HepG2 (cell line): ENCODE measurements around the gene PRKAR1B. TPM values are rescaled to one million over a fixed set of nuclear protein-coding genes. Genes with fewer than 3 reads are reported as not detected.

Experiments used
- ATF4 ChIP-seq, 2 experiments: fragments of 450-650 bp in 1 of 2; sonication (generic) in 1 of 2; formaldehyde crosslinking; IDR thresholded peaks; 2 replicates each; pipeline versions ENCODE4 v1.5.0 to v1.8.0; 2020 to 2022; ENCODE audit warnings: mild to moderate bottlenecking in 1 of 2, missing genetic modification reagents in 1 of 2
- CBFB ChIP-seq: sonication (generic); formaldehyde crosslinking; IDR thresholded peaks from 2 replicates; pipeline ENCODE4 v1.4.0; 2020; ENCODE audit warnings: missing genetic modification reagents
- DMAP1 ChIP-seq: IDR thresholded peaks from 2 replicates; pipeline ENCODE4 v1.6.1; 2016
- EP300 ChIP-seq, 3 experiments: sonication (generic) in 1 of 3; formaldehyde crosslinking in 1 of 3; IDR thresholded peaks; 2 replicates each; pipeline versions ENCODE4 v1.5.1 to v1.6.1; 2011 to 2020; ENCODE audit warnings: low read depth in 2 of 3, low read length in 2 of 3, borderline replicate concordance in 1 of 3, improper control_type of control experiment in 1 of 3, mild to moderate bottlenecking in 1 of 3, missing genetic modification reagents in 1 of 3, moderate library complexity in 1 of 3
- GLI4 ChIP-seq: sonication (generic); formaldehyde crosslinking; IDR thresholded peaks from 2 replicates; pipeline ENCODE4 v1.5.1; 2020; ENCODE audit warnings: missing genetic modification reagents, mild to moderate bottlenecking, moderate library complexity, borderline replicate concordance
- GTF2F1 ChIP-seq: fragments of 150-350 bp; IDR thresholded peaks from 2 replicates; pipeline ENCODE4 v1.6.1; 2014; ENCODE audit warnings: low read length
- HOXA5 ChIP-seq: sonication (generic); formaldehyde crosslinking; IDR thresholded peaks from 2 replicates; pipeline ENCODE4 v1.4.0; 2020; ENCODE audit warnings: missing genetic modification reagents
- IKZF5 ChIP-seq: IDR thresholded peaks from 2 replicates; pipeline ENCODE4 v1.6.1; 2018; ENCODE audit warnings: missing genetic modification reagents, mild to moderate bottlenecking, missing compliant biosample characterization
- IRF2 ChIP-seq: IDR thresholded peaks from 2 replicates; pipeline ENCODE4 v1.6.1; 2018; ENCODE audit warnings: missing genetic modification reagents, missing compliant biosample characterization
- KDM1A ChIP-seq: IDR thresholded peaks from 2 replicates; pipeline ENCODE4 v1.6.1; 2016; ENCODE audit warnings: missing compliant biosample characterization
- NKX3-1 ChIP-seq: sonication (generic); formaldehyde crosslinking; IDR thresholded peaks from 2 replicates; pipeline ENCODE4 v1.5.0; 2020; ENCODE audit warnings: missing genetic modification reagents
- PAX8 ChIP-seq: sonication (generic); formaldehyde crosslinking; IDR thresholded peaks from 2 replicates; pipeline ENCODE4 v1.8.0; 2022; ENCODE audit warnings: mild to moderate bottlenecking, missing genetic modification reagents, borderline replicate concordance
- POLR2G ChIP-seq: fragments of 200-400 bp; formaldehyde crosslinking; IDR thresholded peaks from 2 replicates; pipeline ENCODE4 v1.6.1; 2018; ENCODE audit warnings: mild to moderate bottlenecking, low read depth, low read length, moderate library complexity
- PRPF4 ChIP-seq: fragments of 200-400 bp; formaldehyde crosslinking; IDR thresholded peaks from 2 replicates; pipeline ENCODE4 v1.6.1; 2016; ENCODE audit warnings: low read length, low read depth; ENCODE audit not compliant: poor library complexity, severe bottlenecking
- RELA ChIP-seq: sonication (generic); formaldehyde crosslinking; IDR thresholded peaks from 2 replicates; pipeline ENCODE4 v1.4.0; 2020; ENCODE audit warnings: missing genetic modification reagents
- RNF2 ChIP-seq: fragments of 450-650 bp; conservative IDR thresholded peaks from 2 replicates; pipeline ENCODE4 v1.6.1; 2016; ENCODE audit warnings: low read depth
- SCMH1 ChIP-seq: sonication (generic); formaldehyde crosslinking; IDR thresholded peaks from 2 replicates; pipeline ENCODE4 v1.9.0; 2021; ENCODE audit warnings: missing genetic modification reagents, mild to moderate bottlenecking, borderline replicate concordance
- SIN3B ChIP-seq: fragments of 150-350 bp; IDR thresholded peaks from 2 replicates; pipeline ENCODE4 v1.6.1; 2014; ENCODE audit warnings: low read length
- SMAD9 ChIP-seq: sonication (generic); formaldehyde crosslinking; IDR thresholded peaks from 2 replicates; pipeline ENCODE4 v1.5.1; 2020; ENCODE audit warnings: mild to moderate bottlenecking, missing genetic modification reagents
- U2AF2 ChIP-seq: fragments of 200-400 bp; formaldehyde crosslinking; IDR thresholded peaks from 2 replicates; pipeline ENCODE4 v1.6.1; 2017; ENCODE audit warnings: low read depth, mild to moderate bottlenecking, low read length
- ZBTB42 ChIP-seq: sonication (generic); formaldehyde crosslinking; IDR thresholded peaks from 2 replicates; pipeline ENCODE4 v1.5.0; 2020; ENCODE audit warnings: mild to moderate bottlenecking, missing genetic modification reagents
- ZNF282 ChIP-seq: fragments of 450-650 bp; IDR thresholded peaks from 2 replicates; pipeline ENCODE4 v1.6.1; 2018; ENCODE audit not compliant: partially characterized antibody
- ZNF30 ChIP-seq: sonication (generic); formaldehyde crosslinking; IDR thresholded peaks from 2 replicates; pipeline ENCODE4 v1.5.0; 2020; ENCODE audit warnings: mild to moderate bottlenecking, missing genetic modification reagents
- ZNF354B ChIP-seq: sonication (generic); formaldehyde crosslinking; IDR thresholded peaks from 2 replicates; pipeline ENCODE4 v1.8.0; 2022; ENCODE audit warnings: mild to moderate bottlenecking, missing genetic modification reagents
- ZNF615 ChIP-seq: sonication (generic); formaldehyde crosslinking; IDR thresholded peaks from 2 replicates; pipeline ENCODE4 v1.5.0; 2020; ENCODE audit warnings: mild to moderate bottlenecking, missing genetic modification reagents, borderline replicate concordance
- ZNF800 ChIP-seq: sonication (generic); formaldehyde crosslinking; IDR thresholded peaks from 2 replicates; pipeline ENCODE4 v1.4.0; 2020; ENCODE audit warnings: missing genetic modification reagents
- ZNF883 ChIP-seq: sonication (generic); formaldehyde crosslinking; IDR thresholded peaks from 2 replicates; pipeline ENCODE4 v1.5.1; 2020; ENCODE audit warnings: mild to moderate bottlenecking, missing genetic modification reagents; ENCODE audit errors: not compliant biosample characterization
- ZSCAN29 ChIP-seq: sonication (generic); formaldehyde crosslinking; conservative IDR thresholded peaks from 2 replicates; pipeline ENCODE4 v1.4.0; 2020; ENCODE audit warnings: mild to moderate bottlenecking, missing genetic modification reagents
- polyA plus RNA-seq, 8 experiments: library from polyadenylated mRNA; depleted of rRNA in 3 of 8; stranded (reverse) in 7 of 8; unstranded in 1 of 8; fragments of >200 nt; fragmentation: Illumina TruSeq in 4 of 8; extraction: Trizol in 4 of 8; gene quantifications; 2 replicates each; pipeline versions ENCODE4 v1.2.1 to v1.2.3, GENCODE V29; 2011 to 2016; ENCODE audit warnings: low read depth in 4 of 8, missing spikeins in 1 of 8, mixed read lengths in 1 of 8; ENCODE audit not compliant: insufficient read depth in 1 of 8
- total RNA-seq, 5 experiments: library from RNA; depleted of rRNA; stranded (reverse); fragments of >200 nt; fragmentation: Illumina TruSeq; extraction: Trizol; gene quantifications; 2 replicates each; pipeline ENCODE4 v1.2.3, GENCODE V29; 2016; ENCODE audit warnings: low read depth in 1 of 5

PRKAR1B gene
- total and polyA plus RNA-seq, 2 of the 13 experiments (the other 11 are each of a cell fraction or from before 2014, with no cell fraction given) = 7.9 to 28.2 TPM

- TF ChIP-seq GLI4 (CRISPR knock-in tag) (peak; percentile 49; the same call in 1 of the 2 replicates), ZSCAN29 (CRISPR knock-in tag) (no peak), RNF2 (peak; percentile 86), KDM1A (CRISPR knock-in tag) (0 out of 2 replicates have a peak, but pooled peaks have one; percentile 56), IKZF5 (CRISPR knock-in tag) (peak; percentile 77; the same call in 1 of the 2 replicates), PAX8 (CRISPR knock-in tag) (peak; percentile 39; the same call in 1 of the 2 replicates), CBFB (CRISPR knock-in tag) (peak; percentile 74; the same call in 1 of the 2 replicates), ZBTB42 (peak; percentile 78; the same call in 1 of the 2 replicates), ATF4 (CRISPR knock-in tag; IDR thresholded peaks at IDR 0.05) (peak in 1 of 2 experiments; percentile 56; a peak in 1 of 4 replicates), SIN3B (peak; percentile 54), ZNF354B (0 out of 2 replicates have a peak, but pooled peaks have one; percentile 68), ZNF883 (CRISPR knock-in tag) (peak; percentile 64), DMAP1 (peak; percentile 99), EP300 (IDR thresholded peaks at IDR 0.05; ENCODE audit: low read depth in 2 of 2, low read length in 2 of 2) (no peak), EP300 (CRISPR knock-in tag; IDR thresholded peaks at IDR 0.05; ENCODE audit: borderline replicate concordance) (no peak), ZNF800 (no peak), SCMH1 (CRISPR knock-in tag) (no peak), ZNF30 (CRISPR knock-in tag) (0 out of 2 replicates have a peak, but pooled peaks have one; percentile 63), ZNF282 (no peak), HOXA5 (CRISPR knock-in tag) (0 out of 2 replicates have a peak, but pooled peaks have one; percentile 82), SMAD9 (no peak), IRF2 (CRISPR knock-in tag) (peak; percentile 85), RELA (no peak; the same call in 1 of the 2 replicates), PRPF4 (no peak), U2AF2 (no peak), POLR2G (peak; percentile 84), NKX3-1 (CRISPR knock-in tag) (peak; percentile 31; the same call in 1 of the 2 replicates), GTF2F1 (no peak), ZNF615 (CRISPR knock-in tag) (no peak)
Observed at GRCh38 chr7:726084-726853, 812 bp downstream of the PRKAR1B start, which contains the start of gene DNAAF5 (continued).
